HEK293T (cell line): ENCODE data around the gene TOMM6.

Source experiments
- ARNT ChIP-seq: fragments of 450-650 bp; IDR thresholded peaks from 2 replicates; pipeline ENCODE4 v1.6.1; 2017; ENCODE audit warnings: mild to moderate bottlenecking
- ELF4 ChIP-seq: fragments of 450-650 bp; IDR thresholded peaks from 2 replicates; pipeline ENCODE4 v1.6.1; 2017; ENCODE audit warnings: antibody characterized with exemption
- FOXA1 ChIP-seq: fragments of 450-650 bp; IDR thresholded peaks from 2 replicates; pipeline ENCODE4 v1.6.1; 2016; ENCODE audit warnings: mild to moderate bottlenecking
- SP1 ChIP-seq: fragments of 450-650 bp; IDR thresholded peaks from 2 replicates; pipeline ENCODE4 v1.6.1; 2017
- SUZ12 ChIP-seq: fragments of 450-650 bp; IDR thresholded peaks from 2 replicates; pipeline ENCODE4 v1.6.1; 2016; ENCODE audit warnings: mild to moderate bottlenecking
- ZNF384 ChIP-seq: fragments of 450-650 bp; IDR thresholded peaks from 2 replicates; pipeline ENCODE4 v1.6.1; 2016

DNA sequence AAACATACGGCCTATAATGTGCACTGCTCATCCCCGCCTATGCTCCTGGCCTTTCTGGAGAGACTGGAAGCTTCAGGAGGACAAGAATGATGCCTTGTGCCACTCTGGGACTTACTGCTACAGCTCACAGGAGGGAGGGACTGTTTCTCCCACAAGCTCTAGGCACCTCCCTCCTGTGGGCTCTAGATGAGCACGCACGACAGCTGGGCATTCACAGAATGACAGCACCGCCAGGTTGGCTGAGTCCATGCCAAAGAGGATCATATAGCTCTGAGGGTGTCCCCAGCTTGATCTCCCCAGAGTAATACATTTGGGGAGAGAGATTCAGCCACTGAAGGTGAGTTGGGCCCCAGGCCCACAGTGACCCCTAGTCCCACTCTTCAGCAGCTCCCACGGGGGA lies 30.2 kb upstream of the TOMM6 start:
- no peak for TF ChIP-seq ARNT
- TF ChIP-seq ELF4, result no peak
- no peak for TF ChIP-seq SUZ12
- TF ChIP-seq FOXA1, result no peak
- no peak for TF ChIP-seq ZNF384
- no peak for TF ChIP-seq SP1
